Measurements from ENCODE around the gene PHF1.

Gene PHF1

DNA sequence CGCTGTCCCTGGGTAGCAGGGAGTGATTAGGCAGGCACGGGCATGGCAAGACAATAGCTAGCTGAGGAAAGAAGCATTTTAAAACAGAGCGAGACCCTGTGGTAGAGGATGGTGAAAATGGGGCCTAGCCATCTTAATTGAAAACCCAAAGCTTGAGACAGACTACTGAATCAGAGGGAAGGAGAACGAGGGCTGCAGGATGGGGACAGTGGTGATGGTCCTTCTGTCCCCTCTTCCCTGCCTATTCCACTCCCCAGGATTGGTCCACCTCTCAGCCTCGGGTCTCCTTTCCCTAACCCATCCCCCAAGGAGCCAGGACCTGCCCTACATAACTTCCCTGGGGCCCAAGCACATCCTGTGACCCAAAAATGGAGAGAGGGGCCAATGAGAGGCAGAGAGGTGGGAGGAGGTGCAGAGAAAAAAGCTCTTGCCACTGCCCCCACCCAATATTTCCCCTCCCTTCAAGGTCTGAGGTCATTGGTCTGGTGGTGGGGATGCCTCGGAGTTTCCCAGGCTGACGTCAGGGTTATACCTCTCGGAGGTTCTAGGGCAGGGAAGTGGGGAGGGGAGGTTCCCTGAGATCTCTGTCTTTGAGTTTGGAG, 8.0 kb downstream of the PHF1 start:
- H3K4me3 ChIP-seq (ENCODE audit: low read length): peak overlapping the region; percentile 37; the same call in 1 of the 2 replicates
- TF ChIP-seq ZNF274 (IDR thresholded peaks at IDR 0.05; ENCODE audit: low read depth, low read length): no peak

DNA sequence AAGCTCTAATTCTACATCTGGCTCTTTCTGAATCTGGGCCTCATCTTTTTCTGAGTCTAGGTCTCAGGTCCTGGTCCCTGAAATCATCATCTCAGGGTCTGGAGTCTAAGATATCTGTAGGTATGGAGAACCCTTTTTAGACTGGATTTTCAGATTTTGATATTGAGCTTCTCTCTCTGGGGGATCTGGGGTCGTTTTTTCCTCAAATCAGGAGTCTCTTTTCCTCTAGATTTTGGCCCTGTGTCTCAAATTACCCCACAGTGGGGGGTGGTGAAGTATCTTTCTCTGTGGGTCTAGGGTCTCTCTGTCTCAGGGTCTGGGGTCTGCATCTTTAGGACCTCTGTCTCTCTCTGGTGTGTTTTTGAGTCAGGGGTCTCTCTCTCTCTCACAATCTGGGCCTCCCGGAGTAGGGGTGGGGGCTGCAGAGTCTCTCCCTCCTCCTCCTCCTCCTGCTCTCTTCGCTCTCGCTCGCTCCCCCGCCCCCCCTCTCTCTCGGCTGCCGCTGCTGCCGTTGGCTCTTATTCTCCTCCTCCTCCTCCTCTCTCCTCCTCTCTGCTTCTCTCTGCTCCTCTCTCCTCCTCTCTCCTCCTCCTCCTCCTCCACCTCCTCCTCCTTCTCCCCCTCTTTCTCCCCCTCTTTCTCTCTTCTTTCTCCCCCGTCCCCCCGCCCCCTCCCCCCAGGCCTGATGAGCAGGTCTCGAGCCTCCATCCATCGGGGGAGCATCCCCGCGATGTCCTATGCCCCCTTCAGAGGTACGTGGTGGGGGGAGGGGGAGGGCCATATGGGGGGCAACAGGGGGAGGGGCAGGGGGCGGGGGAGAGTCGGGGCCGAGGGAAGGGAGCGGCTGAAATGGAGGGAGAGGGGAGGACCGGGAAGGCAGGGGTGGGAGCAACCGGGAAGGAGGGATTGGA, 9.0 kb downstream of the PHF1 start, which contains the start of gene SYNGAP1:
SYNGAP1 (plus strand) TSS at position 486 of the 911 bp plus-strand sequence; CDS start at position 686, 200 bp downstream.
- no peak for TF ChIP-seq ZNF274 (IDR thresholded peaks at IDR 0.05; ENCODE audit: low read depth, low read length)
- H3K4me3 ChIP-seq (ENCODE audit: low read length): no peak within 1 kb of the TSS; the same call in 1 of the 2 replicates

DNA sequence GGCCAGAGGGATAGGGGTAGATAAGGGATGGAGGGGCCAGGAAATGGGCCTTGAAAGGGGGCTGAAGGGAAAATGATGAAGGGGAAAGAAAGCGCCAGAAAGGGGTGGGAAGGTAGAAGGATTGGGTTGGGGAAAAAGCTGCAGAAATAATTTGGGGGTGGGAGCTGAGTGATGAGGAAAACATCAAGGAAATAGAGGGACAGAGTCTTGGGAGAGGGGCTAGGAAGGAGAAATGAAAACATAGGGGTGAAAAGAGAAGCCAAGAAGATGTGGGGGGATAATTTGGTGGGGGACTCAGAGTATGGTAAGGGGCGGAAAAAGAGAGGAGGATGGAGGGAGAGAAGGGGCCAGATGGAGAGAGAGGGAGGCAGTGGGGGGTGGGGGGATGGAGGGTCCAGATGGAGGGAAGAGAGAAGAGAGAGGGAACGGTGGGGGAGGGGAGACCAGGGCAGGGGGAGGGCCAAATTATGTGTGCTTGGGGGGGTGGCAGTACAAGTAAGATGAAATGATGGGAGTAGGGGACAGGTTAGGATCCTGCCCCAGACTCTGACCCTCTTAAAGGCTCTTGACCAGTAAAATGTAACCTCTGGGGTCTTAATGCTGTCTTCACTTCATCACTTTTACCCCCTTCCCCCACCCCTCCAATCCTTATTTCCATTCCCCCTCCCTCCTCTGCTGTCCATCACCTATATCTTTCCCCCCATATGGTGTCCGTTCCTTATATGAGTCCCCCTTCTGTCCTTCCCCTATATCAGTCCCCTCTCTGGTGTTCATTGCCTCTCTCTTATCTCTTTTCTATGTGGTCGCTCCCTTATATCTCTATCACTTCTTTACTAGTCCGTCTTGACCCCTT, 9.9 kb downstream of the PHF1 start:
- TF ChIP-seq ZNF274 (IDR thresholded peaks at IDR 0.05; ENCODE audit: low read depth, low read length): no peak
- H3K4me3 ChIP-seq (ENCODE audit: low read length): no peak overlapping the region

DNA sequence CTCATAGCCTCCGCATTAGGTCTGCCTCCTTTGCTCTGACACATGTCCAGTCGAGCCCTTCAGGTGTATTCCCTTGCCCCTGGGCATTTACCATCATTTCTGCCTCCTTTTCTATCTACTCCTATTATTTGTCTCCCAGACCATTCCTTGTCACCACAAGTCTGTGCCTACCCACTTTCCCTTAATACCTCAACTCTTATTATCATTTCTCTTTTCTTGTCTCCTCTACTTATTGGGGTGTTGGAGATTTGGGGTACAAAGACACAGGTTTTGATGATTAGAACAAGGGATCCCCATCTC, 10.5 kb downstream of the PHF1 start:
- H3K4me3 ChIP-seq (ENCODE audit: low read length): no peak overlapping the region
- TF ChIP-seq ZNF274 (IDR thresholded peaks at IDR 0.05; ENCODE audit: low read depth, low read length): no peak

DNA sequence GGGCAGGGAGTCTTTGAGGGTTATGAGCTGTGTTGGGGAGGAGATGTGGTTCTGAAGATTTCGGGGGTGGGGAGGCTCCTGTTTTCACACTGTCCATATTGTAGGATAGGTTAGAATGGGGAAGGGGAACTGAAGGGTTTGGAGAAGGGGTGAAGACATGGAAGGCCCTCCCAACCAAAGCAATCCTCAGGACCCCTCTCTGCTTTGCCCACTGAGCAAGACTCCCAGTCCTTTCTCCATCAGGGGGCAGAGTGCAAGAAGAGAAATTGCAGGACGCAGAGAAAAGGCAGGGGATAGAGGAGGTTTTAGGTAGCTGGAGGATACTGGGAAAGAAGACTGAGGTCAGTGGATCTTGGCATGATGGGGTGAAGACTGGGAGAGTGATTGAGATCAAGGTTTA, 13.0 kb downstream of the PHF1 start:
- no peak overlapping the region for H3K4me3 ChIP-seq (ENCODE audit: low read length)
- no peak for TF ChIP-seq ZNF274 (IDR thresholded peaks at IDR 0.05; ENCODE audit: low read depth, low read length)

DNA sequence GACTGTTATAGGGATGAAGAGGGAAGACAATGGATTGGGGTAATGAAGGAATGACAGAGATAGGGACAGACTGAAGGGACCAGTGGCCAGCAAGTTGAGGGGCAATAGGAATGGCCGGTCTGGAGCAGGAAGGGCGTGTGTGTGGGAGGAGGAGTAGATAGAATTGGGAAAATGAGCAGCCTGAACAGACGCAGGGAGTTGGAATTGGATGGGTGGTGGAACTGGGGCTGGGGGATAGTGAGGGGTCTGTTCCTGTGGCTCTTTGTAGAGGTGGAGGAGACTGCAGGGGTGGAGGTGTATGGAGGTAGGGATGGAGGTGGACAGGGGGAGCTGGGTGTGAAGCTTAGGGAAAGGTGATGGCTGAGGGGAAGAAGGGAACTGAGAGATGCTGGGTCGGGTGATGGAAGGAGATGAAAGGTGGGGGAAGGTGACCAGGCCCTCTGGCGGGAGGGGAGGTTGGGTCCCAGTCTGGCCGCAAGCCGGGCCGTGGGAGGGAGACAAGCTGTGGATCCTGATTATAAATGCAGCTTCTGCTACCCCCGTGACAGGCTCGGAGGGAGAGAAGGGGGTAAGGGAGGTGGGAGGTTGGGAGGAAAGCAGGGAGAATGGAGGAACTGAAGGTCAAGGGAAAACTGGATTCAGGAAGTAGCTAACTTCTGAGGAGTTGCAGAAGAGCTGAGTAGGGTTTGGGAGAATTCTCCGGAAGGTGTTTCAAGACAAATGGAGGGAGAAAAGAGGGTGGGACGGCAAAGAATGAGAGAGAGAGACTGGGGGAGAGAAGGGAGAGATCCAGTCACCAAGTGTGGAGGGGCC, 14.2 kb downstream of the PHF1 start:
- peak overlapping the region; percentile 73 for H3K4me3 ChIP-seq (ENCODE audit: low read length)
- no peak for TF ChIP-seq ZNF274 (IDR thresholded peaks at IDR 0.05; ENCODE audit: low read depth, low read length)

DNA sequence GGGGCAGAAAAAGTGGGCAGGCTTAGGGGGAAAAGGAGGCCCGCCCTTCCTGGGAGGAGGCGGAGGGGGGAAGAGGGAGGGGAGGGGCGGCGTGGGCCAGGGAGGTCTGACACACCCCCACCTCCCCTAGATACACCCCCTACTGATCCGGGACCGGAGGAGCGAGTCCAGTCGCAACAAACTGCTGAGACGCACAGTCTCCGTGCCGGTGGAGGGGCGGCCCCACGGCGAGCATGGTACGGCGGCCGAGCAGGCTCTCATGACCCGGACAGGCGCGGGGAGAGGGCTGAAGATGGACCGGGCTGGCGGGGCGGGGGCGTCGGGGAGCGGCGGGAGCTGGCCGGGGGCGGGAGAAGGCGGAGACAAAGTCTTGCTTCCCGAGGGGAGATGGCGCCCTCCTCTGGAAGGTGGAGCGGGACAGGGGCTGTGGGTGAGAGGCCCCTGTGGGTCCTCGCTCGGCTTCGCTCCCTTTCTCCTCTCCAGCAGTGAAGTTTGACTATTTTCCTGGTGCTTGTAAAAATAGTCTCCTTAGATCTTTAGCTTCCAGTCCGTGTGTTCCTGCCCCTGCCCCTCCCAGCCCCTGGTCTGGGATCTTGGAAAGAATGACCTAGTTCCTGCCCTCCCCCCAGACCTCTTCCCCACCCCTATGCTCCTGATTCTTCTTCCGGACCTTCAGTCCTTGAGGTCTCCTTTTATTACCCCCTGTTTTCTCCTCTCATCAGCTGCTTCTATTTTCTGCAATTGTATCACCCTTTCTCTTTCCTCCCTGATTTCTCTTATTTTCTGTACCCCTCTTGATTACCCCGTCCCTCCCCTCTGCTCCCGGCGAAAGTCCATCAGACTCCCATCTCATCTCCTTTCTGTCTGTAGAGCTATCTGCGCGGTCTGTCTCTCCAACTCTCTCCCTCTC, 15.1 kb downstream of the PHF1 start:
- TF ChIP-seq ZNF274 (IDR thresholded peaks at IDR 0.05; ENCODE audit: low read depth, low read length): no peak

DNA sequence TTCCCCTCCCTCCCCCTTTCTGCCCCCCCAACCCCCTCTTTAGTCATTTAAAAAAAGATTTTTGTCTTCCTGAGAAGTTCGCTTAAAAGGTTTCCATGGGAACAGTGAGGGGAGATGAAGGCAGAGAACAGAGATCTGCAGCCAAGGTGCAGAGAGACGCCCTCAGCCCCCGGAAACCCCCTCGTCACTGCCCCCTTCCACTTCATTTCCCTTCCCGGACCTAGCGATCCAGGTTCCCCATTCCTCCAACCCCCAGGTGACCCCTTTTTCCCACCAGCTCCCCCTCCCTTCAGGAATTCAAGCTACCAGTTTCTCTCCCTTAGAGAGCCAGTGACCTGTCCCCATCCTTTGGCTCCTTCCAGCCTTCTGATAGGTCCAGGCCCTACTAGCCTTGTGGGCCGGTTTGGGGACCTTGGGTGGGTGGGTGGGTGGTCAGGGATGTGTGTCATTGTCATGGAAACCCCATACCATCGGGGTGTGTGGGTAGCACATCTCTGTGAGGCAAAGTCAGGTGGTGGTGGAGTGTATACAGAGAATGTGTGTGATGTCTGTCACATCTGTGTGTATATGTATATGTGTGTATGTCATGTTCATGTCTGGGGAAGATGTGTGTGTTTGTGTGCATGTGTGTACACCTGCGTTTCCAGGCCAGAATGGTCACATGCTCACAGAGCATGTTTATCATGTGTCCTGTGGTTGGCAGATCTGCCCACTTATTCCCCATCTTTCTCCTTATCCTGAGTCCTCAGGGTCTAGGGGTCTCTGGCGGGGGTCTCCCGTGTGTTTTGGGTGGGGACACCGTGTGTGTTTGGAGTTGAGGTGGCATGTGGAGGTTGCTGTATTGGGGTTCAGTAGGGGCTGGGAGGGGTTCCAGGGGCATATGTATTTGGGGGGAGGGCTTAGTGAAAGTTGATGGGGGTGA, 16.0 kb downstream of the PHF1 start:
- TF ChIP-seq ZNF274 (IDR thresholded peaks at IDR 0.05; ENCODE audit: low read depth, low read length): no peak

More for the DNA sequence above, 15.1 kb downstream of the PHF1 start:
- peak overlapping the region; percentile 73 for H3K4me3 ChIP-seq (ENCODE audit: low read length)

DNA sequence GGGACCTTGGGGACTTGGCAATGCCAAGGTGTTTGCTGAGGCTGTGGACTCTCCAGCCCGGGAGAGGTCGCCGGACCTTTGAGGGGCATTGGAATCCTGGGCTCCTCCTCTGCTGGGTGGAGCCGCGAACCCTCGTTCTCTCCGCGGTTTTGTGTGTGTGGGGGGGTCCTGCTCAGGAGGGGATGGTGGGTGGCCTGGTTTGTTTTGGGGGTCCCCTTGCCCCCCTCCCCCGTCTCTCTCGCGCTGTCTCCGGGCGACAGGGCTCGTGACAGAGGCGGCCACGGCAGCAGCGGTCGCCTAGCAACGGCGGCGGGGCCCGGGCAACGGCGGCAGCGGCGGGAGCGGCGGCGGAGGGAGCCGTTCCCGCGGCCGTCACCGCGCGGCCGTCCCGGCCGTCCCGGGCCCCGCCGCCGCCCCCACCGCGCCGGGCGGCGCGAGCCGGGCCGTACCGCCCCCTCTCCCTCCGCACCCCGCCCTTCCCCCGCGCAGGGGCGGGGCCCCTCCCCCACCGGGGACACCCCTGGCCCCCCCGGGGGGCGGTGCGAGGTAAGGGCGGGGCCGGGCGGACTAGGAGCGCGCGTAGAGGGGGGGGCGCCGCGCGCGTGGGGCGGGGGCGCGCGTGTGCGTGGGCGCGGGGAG, 16.9 kb downstream of the PHF1 start:
- H3K4me3 ChIP-seq (ENCODE audit: low read length): peak overlapping the region; percentile 38; the same call in 1 of the 2 replicates
- TF ChIP-seq ZNF274 (IDR thresholded peaks at IDR 0.05; ENCODE audit: low read depth, low read length): no peak

More for the DNA sequence above, 16.0 kb downstream of the PHF1 start:
- peak overlapping the region; percentile 73 for H3K4me3 ChIP-seq (ENCODE audit: low read length)

DNA sequence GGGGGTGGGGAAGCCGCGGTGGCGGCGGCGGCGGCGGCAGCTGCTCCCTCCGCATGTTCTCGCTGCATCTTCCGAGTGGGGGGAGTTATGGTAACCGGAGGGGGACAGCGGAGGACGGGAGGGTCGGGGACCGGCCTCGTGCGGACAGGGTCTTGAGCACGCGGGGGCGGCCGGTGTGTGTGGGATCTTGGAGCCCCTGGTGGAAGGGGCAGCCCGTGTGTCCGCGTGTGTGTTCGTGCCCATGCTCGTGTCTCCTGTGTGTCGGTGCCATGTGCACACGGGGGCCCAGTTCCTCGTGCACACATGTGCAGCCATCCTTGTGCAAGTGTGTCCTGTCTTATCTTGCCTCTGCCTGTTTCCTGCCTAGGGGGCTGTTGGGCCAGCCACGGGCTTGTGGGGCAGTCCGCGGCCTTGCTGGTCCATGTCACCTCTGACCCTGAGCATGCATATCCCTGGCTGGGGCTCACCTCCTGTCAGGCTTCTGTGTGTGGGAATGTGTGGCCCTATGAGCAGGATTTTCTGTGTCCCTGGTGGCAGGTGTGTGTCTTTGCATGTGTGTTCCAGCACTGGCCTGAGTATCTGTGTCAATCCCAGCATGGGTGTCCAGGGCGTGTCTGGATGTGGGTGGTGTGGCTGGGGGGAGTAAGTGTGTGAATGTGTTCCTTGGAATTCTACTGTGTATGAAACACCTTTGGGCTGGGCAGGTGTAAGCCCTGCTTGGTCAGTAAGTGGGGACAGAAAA, 17.6 kb downstream of the PHF1 start:
- no peak for TF ChIP-seq ZNF274 (IDR thresholded peaks at IDR 0.05; ENCODE audit: low read depth, low read length)

More for the DNA sequence above, 17.6 kb downstream of the PHF1 start:
- H3K4me3 ChIP-seq (ENCODE audit: low read length): peak overlapping the region; percentile 33; the same call in 1 of the 2 replicates

All from GM08714 (cell line).